Neural progenitor cell (in vitro differentiated cells): ENCODE measurements around the gene MT1X.

ENCODE experiments used
- CTCF ChIP-seq: fragments of 200-600 bp; sonication (generic); IDR thresholded peaks from 2 replicates; pipeline ENCODE4 v1.5.1; 2017; ENCODE audit warnings: antibody characterized with exemption, mild to moderate bottlenecking
- EZH2 ChIP-seq: fragments of 200-600 bp; sonication (generic); IDR thresholded peaks from 2 replicates; pipeline ENCODE4 v1.6.1; 2017; ENCODE audit warnings: antibody characterized with exemption, mild to moderate bottlenecking, moderate library complexity

GRCh38 chr16:56672761-56673536 is 9.3 kb upstream of the MT1X start:
- no peak for TF ChIP-seq CTCF
- no peak for TF ChIP-seq EZH2
